ENCODE measurements around the gene CDCA5.
"Not testable (repeated sequence)": the region's sequence is repeated elsewhere in the genome, so short reads cannot be mapped to it uniquely, and the experiment has no call there.

CDCA5 gene

GRCh38 chr11:65118891-65119669 is 35.2 kb upstream of the CDCA5 start:
- DNase-seq (ENCODE audit: low spot score) = not testable (repeated sequence)

- DNase-seq (ENCODE audit: low spot score) = no peak
Observed at GRCh38 chr11:65118097-65118837, 34.4 kb upstream of the CDCA5 start.

GRCh38 chr11:65117206-65118096 is 33.6 kb upstream of the CDCA5 start, which contains the start of gene ZNHIT2:
Gene ZNHIT2, minus strand, starts transcription at chr11:65117701. Its CDS starts 48 bp downstream, at chr11:65117653.
- peak; percentile 97 for DNase-seq (ENCODE audit: low spot score)

GRCh38 chr11:65116370-65117205 is 32.7 kb upstream of the CDCA5 start:
- DNase-seq (ENCODE audit: low spot score) = peak; percentile 42

- DNase-seq (ENCODE audit: low spot score) = no peak
Observed at GRCh38 chr11:65115361-65116082, 31.7 kb upstream of the CDCA5 start.

GRCh38 chr11:65114538-65115171 is 30.8 kb upstream of the CDCA5 start:
- no peak for DNase-seq (ENCODE audit: low spot score)

GRCh38 chr11:65113839-65114238 is 30.0 kb upstream of the CDCA5 start:
- no peak for DNase-seq (ENCODE audit: low spot score)

- no peak for DNase-seq (ENCODE audit: low spot score)
Observed at GRCh38 chr11:65113361-65113756, 29.5 kb upstream of the CDCA5 start.

- DNase-seq (ENCODE audit: low spot score) = no peak
Observed at GRCh38 chr11:65112546-65113360, 28.9 kb upstream of the CDCA5 start.

GRCh38 chr11:65111744-65112545 is 28.1 kb upstream of the CDCA5 start, which contains the start of gene TM7SF2:
Gene TM7SF2, plus strand, starts transcription at chr11:65111872. Its CDS starts 144 bp downstream, at chr11:65112016.
- DNase-seq (ENCODE audit: low spot score) = peak; percentile 87

- no peak for DNase-seq (ENCODE audit: low spot score)
Observed at GRCh38 chr11:65111159-65111743, 27.4 kb upstream of the CDCA5 start.

- peak; percentile 71 for DNase-seq (ENCODE audit: low spot score)
Observed at GRCh38 chr11:65110354-65110861, 26.6 kb upstream of the CDCA5 start.

- no peak for DNase-seq (ENCODE audit: low spot score)
Observed at GRCh38 chr11:65109231-65110198, 25.7 kb upstream of the CDCA5 start.

- no peak for DNase-seq (ENCODE audit: low spot score)
Observed at GRCh38 chr11:65108469-65109123, 24.8 kb upstream of the CDCA5 start.

- DNase-seq (ENCODE audit: low spot score) = no peak
Observed at GRCh38 chr11:65107751-65108468, 24.1 kb upstream of the CDCA5 start.

Measured in kidney capillary endothelial cell (primary cell).